Suprapubic skin (tissue), 4 donors: Measurements from ENCODE around the gene RTP3. TPM values are rescaled to one million over a fixed set of nuclear protein-coding genes. Genes with fewer than 3 reads are reported as not detected.

Experiments used
- DNase-seq, 2 donors: peaks; one replicate each; pipeline ENCODE4 v3.0.0-alpha.2; 2019; ENCODE audit warnings: low spot score in 2 of 2
- H3K27ac ChIP-seq: fragments of 200-600 bp; sonication (generic); one replicate; pipeline ENCODE4 v1.5.1; 2019
- H3K27me3 ChIP-seq: fragments of 200-600 bp; sonication (generic); one replicate; pipeline ENCODE4 v1.5.1; 2019
- H3K36me3 ChIP-seq: fragments of 200-600 bp; sonication (generic); one replicate; pipeline ENCODE4 v1.5.1; 2019
- H3K4me1 ChIP-seq: fragments of 200-600 bp; sonication (generic); one replicate; pipeline ENCODE4 v1.5.1; 2019
- H3K4me3 ChIP-seq: fragments of 200-600 bp; sonication (generic); one replicate; pipeline ENCODE4 v1.5.1; 2019; ENCODE audit warnings: mild to moderate bottlenecking
- H3K9me3 ChIP-seq: fragments of 200-600 bp; sonication (generic); one replicate; pipeline ENCODE4 v1.5.1; 2019
- EP300 ChIP-seq: sonication (generic); formaldehyde crosslinking; IDR thresholded peaks from one replicate; pipeline ENCODE4 v1.6.1; 2017; ENCODE audit warnings: antibody characterized with exemption
- POLR2A ChIP-seq, 2 donors: fragments of 450-650 bp; IDR thresholded peaks; one replicate each; pipeline ENCODE4 v1.6.1; 2017; ENCODE audit warnings: antibody characterized with exemption in 2 of 2, mild to moderate bottlenecking in 2 of 2, moderate library complexity in 2 of 2
- POLR2AphosphoS5 ChIP-seq, 3 donors: sonication (generic); formaldehyde crosslinking; IDR thresholded peaks; one replicate each; pipeline ENCODE4 v1.6.1; 2017; ENCODE audit warnings: antibody characterized with exemption in 3 of 3
- WGBS: methylation state at CpG from one replicate; pipeline ENCODE4 v1.1.5; 2018; 5-methylcytosine and 5-hydroxymethylcytosine counted together
- total RNA-seq, 4 donors: library from RNA; depleted of rRNA; stranded (reverse); fragments of >200 nt; gene quantifications; one replicate each; pipeline ENCODE4 v1.1.0, GENCODE V29; 2016
- TF ChIP-seq, protein P1 (sequence below), 2 donors: fragments of 200-600 bp in 1 of 2; fragments of 450-650 bp in 1 of 2; sonication (generic) in 1 of 2; IDR thresholded peaks; one replicate each; pipeline ENCODE4 v1.5.1; 2016 to 2019; ENCODE audit warnings: antibody characterized with exemption in 2 of 2, mild to moderate bottlenecking in 1 of 2, moderate library complexity in 1 of 2

The RTP3 gene
- total RNA-seq, 4 donors from 2014 or later = not detected

- H3K27me3 ChIP-seq = no peaks in the 10 kb centered on the region
- no peaks in the 10 kb centered on the region for H3K9me3 ChIP-seq
- no peak for DNase-seq
- peaks cover 8% of the 10 kb centered on the region for H3K4me1 ChIP-seq
- no peak for TF ChIP-seq EP300
- no peak for TF ChIP-seq POLR2A (IDR thresholded peaks at IDR 0.05)
- TF ChIP-seq, protein P1, sequence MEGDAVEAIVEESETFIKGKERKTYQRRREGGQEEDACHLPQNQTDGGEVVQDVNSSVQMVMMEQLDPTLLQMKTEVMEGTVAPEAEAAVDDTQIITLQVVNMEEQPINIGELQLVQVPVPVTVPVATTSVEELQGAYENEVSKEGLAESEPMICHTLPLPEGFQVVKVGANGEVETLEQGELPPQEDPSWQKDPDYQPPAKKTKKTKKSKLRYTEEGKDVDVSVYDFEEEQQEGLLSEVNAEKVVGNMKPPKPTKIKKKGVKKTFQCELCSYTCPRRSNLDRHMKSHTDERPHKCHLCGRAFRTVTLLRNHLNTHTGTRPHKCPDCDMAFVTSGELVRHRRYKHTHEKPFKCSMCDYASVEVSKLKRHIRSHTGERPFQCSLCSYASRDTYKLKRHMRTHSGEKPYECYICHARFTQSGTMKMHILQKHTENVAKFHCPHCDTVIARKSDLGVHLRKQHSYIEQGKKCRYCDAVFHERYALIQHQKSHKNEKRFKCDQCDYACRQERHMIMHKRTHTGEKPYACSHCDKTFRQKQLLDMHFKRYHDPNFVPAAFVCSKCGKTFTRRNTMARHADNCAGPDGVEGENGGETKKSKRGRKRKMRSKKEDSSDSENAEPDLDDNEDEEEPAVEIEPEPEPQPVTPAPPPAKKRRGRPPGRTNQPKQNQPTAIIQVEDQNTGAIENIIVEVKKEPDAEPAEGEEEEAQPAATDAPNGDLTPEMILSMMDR (IDR thresholded peaks at IDR 0.05) = no peak
- TF ChIP-seq POLR2AphosphoS5 (IDR thresholded peaks at IDR 0.05) = no peak
- no peak overlapping the region for H3K4me3 ChIP-seq
- no peaks in the 10 kb centered on the region for H3K36me3 ChIP-seq
- H3K27ac ChIP-seq = no peak overlapping the region
- WGBS = 94% methylated on average over 4 of the region's 4 CpGs
These were observed 12.0 kb upstream of the RTP3 start for GRCh38 chr3:46485779-46486175.

GRCh38 chr3:46488735-46489361 is 8.9 kb upstream of the RTP3 start:
- H3K4me3 ChIP-seq = no peak overlapping the region
- no peak overlapping the region for H3K27ac ChIP-seq
- no peaks in the 10 kb centered on the region for H3K9me3 ChIP-seq
- no peaks in the 10 kb centered on the region for H3K27me3 ChIP-seq
- peaks cover 8% of the 10 kb centered on the region for H3K4me1 ChIP-seq
- peak; percentile 90 to 95 for DNase-seq
- 16% methylated on average over 18 of the region's 26 CpGs for WGBS
- TF ChIP-seq, protein P1 (IDR thresholded peaks at IDR 0.05) = peak; percentile 98 to 99
- peak in 1 of 3 donors; percentile 26 for TF ChIP-seq POLR2AphosphoS5 (IDR thresholded peaks at IDR 0.05)
- no peak for TF ChIP-seq EP300
- H3K36me3 ChIP-seq = no peaks in the 10 kb centered on the region

DNA sequence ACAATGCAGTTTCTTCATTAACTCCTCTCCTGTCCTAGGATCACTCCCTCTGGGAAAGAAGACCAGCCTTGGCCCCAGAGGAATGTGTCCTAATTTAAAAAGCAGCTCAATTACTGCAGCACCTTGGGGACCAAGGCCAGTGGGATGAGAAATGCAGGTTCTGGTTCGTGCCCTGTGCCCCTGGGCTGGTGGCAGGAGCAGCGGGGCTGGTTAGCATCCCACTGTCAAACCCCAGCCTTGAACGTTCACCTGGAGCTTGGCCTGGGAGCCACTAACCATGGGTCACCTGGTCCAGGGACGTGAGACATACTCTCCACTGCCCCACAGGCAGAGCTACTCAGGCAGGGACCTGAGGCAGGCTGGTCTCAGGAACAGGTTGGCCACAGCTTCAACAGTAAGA is 8.4 kb upstream of the RTP3 start:
- Histone ChIP-seq H3K36me3 (no peaks in the 10 kb centered on the region), H3K4me1 (peaks cover 8% of the 10 kb centered on the region), H3K4me3 (no peak overlapping the region), H3K9me3 (no peaks in the 10 kb centered on the region), H3K27me3 (no peaks in the 10 kb centered on the region), H3K27ac (no peak overlapping the region)
- no peak for TF ChIP-seq POLR2AphosphoS5 (IDR thresholded peaks at IDR 0.05)
- TF ChIP-seq POLR2A (IDR thresholded peaks at IDR 0.05) = no peak
- TF ChIP-seq, protein P1 (IDR thresholded peaks at IDR 0.05) = no peak
- TF ChIP-seq EP300 = no peak
- no peak for DNase-seq
- 88% methylated on average over 4 of the region's 4 CpGs for WGBS

GRCh38 chr3:46489875-46490274 is 7.9 kb upstream of the RTP3 start:
- Histone ChIP-seq H3K27ac (no peak overlapping the region), H3K27me3 (no peaks in the 10 kb centered on the region), H3K4me1 (peaks cover 8% of the 10 kb centered on the region), H3K9me3 (no peaks in the 10 kb centered on the region), H3K4me3 (no peak overlapping the region), H3K36me3 (no peaks in the 10 kb centered on the region)
- 92% methylated on average over 1 of the region's 1 CpG for WGBS
- TF ChIP-seq, protein P1 (IDR thresholded peaks at IDR 0.05) = no peak
- TF ChIP-seq POLR2AphosphoS5 (IDR thresholded peaks at IDR 0.05) (no peak), EP300 (no peak), POLR2A (IDR thresholded peaks at IDR 0.05) (no peak)
- DNase-seq = no peak

- no peak for DNase-seq
- TF ChIP-seq, protein P1 (IDR thresholded peaks at IDR 0.05) = no peak
- TF ChIP-seq POLR2AphosphoS5 (IDR thresholded peaks at IDR 0.05) (no peak), EP300 (no peak), POLR2A (IDR thresholded peaks at IDR 0.05) (no peak)
- no peak overlapping the region for H3K4me3 ChIP-seq
- peaks cover 8% of the 10 kb centered on the region for H3K4me1 ChIP-seq
- H3K9me3 ChIP-seq = no peaks in the 10 kb centered on the region
- H3K27me3 ChIP-seq = no peaks in the 10 kb centered on the region
- 75% methylated on average over 6 of the region's 6 CpGs for WGBS
- H3K36me3 ChIP-seq = no peaks in the 10 kb centered on the region
- H3K27ac ChIP-seq = no peak overlapping the region
These were observed 7.3 kb upstream of the RTP3 start for GRCh38 chr3:46490338-46491084.
